Activated CD4-positive, alpha-beta T cell treated with anti-CD3 and anti-CD28 coated beads, Interleukin-2, Interleukin-4, amounts not matched to agents 100 ng/mL and 50 ng/mL, durations not matched to agents 16 hours and 8 hours (primary cell): Measurements from ENCODE around the gene XRCC3.

Experiments
- DNase-seq: peaks from one replicate; pipeline ENCODE4 v3.0.0-alpha.2; 2020; ENCODE audit warnings: low spot score

XRCC3 gene

GRCh38 chr14:103706551-103707328, 8.5 kb downstream of the XRCC3 start:
- no peak for DNase-seq

GRCh38 chr14:103705504-103706284, 9.6 kb downstream of the XRCC3 start:
- no peak for DNase-seq

- no peak for DNase-seq
Observed at GRCh38 chr14:103705118-103705503, 10.1 kb downstream of the XRCC3 start.

- no peak for DNase-seq
Observed at GRCh38 chr14:103704708-103705107, 10.5 kb downstream of the XRCC3 start.

GRCh38 chr14:103703433-103704385, 11.5 kb downstream of the XRCC3 start:
- DNase-seq = no peak

- no peak for DNase-seq
Observed at GRCh38 chr14:103702497-103703432, 12.5 kb downstream of the XRCC3 start.

- no peak for DNase-seq
Observed at GRCh38 chr14:103702095-103702494, 13.2 kb downstream of the XRCC3 start.

GRCh38 chr14:103700753-103701490, 14.3 kb downstream of the XRCC3 start:
- no peak for DNase-seq

GRCh38 chr14:103699901-103700752, 15.1 kb downstream of the XRCC3 start:
- no peak for DNase-seq

- no peak for DNase-seq
Observed at GRCh38 chr14:103699261-103699661, 16.0 kb downstream of the XRCC3 start.

- no peak for DNase-seq
Observed at GRCh38 chr14:103698380-103699260, 16.6 kb downstream of the XRCC3 start.

- no peak for DNase-seq
Observed at GRCh38 chr14:103697603-103698379, 17.5 kb downstream of the XRCC3 start.

GRCh38 chr14:103697206-103697602, 18.0 kb downstream of the XRCC3 start:
- DNase-seq = no peak

- DNase-seq = no peak
Observed at GRCh38 chr14:103696466-103697071, 18.7 kb downstream of the XRCC3 start.

GRCh38 chr14:103696070-103696402, 19.2 kb downstream of the XRCC3 start:
- no peak for DNase-seq

GRCh38 chr14:103695296-103696069, 19.8 kb downstream of the XRCC3 start:
- no peak for DNase-seq
